Smooth muscle cell (in vitro differentiated cells): ENCODE measurements around the gene DNAH3. TPM values are rescaled to one million over a fixed set of nuclear protein-coding genes. Genes with fewer than 3 reads are reported as not detected.

Source experiments
- DNase-seq: peaks from one replicate; lab custom pipeline; 2025; ENCODE audit not compliant: unreplicated experiment; lab: John Stamatoyannopoulos, UW
- H2AFZ ChIP-seq: fragments of 200-600 bp; sonication (generic); 2 replicates; pipeline ENCODE4 v1.6.0; 2016; ENCODE audit warnings: antibody characterized with exemption, low read depth, mild to moderate bottlenecking
- H3F3A ChIP-seq: fragments of 200-600 bp; sonication (generic); 2 replicates; pipeline ENCODE4 v1.6.0; 2017; ENCODE audit warnings: antibody characterized with exemption, low read depth
- H3K27ac ChIP-seq: fragments of 200-600 bp; sonication (generic); 2 replicates; pipeline ENCODE4 v1.5.1; 2016; ENCODE audit warnings: low read depth, mild to moderate bottlenecking
- H3K27me3 ChIP-seq: fragments of 200-600 bp; sonication (generic); 2 replicates; pipeline ENCODE4 v1.6.1; 2016; ENCODE audit warnings: low read depth, mild to moderate bottlenecking
- H3K36me3 ChIP-seq: fragments of 200-600 bp; sonication (generic); 2 replicates; pipeline ENCODE4 v1.5.1; 2016; ENCODE audit warnings: low read depth
- H3K4me1 ChIP-seq: fragments of 200-600 bp; sonication (generic); 2 replicates; pipeline ENCODE4 v1.5.1; 2016; ENCODE audit warnings: low read depth
- H3K4me2 ChIP-seq: fragments of 200-600 bp; sonication (generic); 2 replicates; pipeline ENCODE4 v1.6.0; 2016; ENCODE audit warnings: mild to moderate bottlenecking
- H3K4me3 ChIP-seq: fragments of 200-600 bp; sonication (generic); 2 replicates; pipeline ENCODE4 v1.5.1; 2016; ENCODE audit warnings: mild to moderate bottlenecking
- H3K79me2 ChIP-seq: fragments of 200-600 bp; sonication (generic); 2 replicates; pipeline ENCODE4 v1.6.0; 2016; ENCODE audit warnings: low read depth, mild to moderate bottlenecking
- H3K9ac ChIP-seq: fragments of 200-600 bp; sonication (generic); 2 replicates; pipeline ENCODE4 v1.6.0; 2016; ENCODE audit warnings: low read depth
- H3K9me3 ChIP-seq: fragments of 200-600 bp; sonication (generic); replicated peaks from 2 replicates; pipeline ENCODE4 v1.5.1; 2016; ENCODE audit warnings: low read depth
- H4K20me1 ChIP-seq: fragments of 200-600 bp; sonication (generic); 2 replicates; pipeline ENCODE4 v1.6.0; 2016; ENCODE audit warnings: low read depth
- WGBS: methylation state at CpG from one replicate; pipeline ENCODE4 v1.1.7; 2016; ENCODE audit warnings: low lambda C conversion rate; 5-methylcytosine and 5-hydroxymethylcytosine counted together
- polyA plus RNA-seq: library from polyadenylated mRNA; unstranded; fragments of >200 nt; fragmentation: Nextera tagmentation; extraction: Ambion mirVana; gene quantifications from 2 replicates; pipeline ENCODE4 v1.2.1, GENCODE V29; 2016
- total RNA-seq: library from RNA; depleted of rRNA; stranded (reverse); fragments of >200 nt; gene quantifications from 2 replicates; pipeline ENCODE4 v1.2.3, GENCODE V29; 2014
- TF ChIP-seq, protein P1 (sequence below): fragments of 200-600 bp; sonication (generic); IDR thresholded peaks from 2 replicates; pipeline ENCODE4 v1.5.1; 2017; ENCODE audit warnings: borderline replicate concordance, mild to moderate bottlenecking, antibody characterized with exemption; ENCODE audit not compliant: insufficient read depth, poor library complexity, severe bottlenecking

The DNAH3 gene
- total and polyA plus RNA-seq, 2 experiments from 2014 or later: not detected

DNA sequence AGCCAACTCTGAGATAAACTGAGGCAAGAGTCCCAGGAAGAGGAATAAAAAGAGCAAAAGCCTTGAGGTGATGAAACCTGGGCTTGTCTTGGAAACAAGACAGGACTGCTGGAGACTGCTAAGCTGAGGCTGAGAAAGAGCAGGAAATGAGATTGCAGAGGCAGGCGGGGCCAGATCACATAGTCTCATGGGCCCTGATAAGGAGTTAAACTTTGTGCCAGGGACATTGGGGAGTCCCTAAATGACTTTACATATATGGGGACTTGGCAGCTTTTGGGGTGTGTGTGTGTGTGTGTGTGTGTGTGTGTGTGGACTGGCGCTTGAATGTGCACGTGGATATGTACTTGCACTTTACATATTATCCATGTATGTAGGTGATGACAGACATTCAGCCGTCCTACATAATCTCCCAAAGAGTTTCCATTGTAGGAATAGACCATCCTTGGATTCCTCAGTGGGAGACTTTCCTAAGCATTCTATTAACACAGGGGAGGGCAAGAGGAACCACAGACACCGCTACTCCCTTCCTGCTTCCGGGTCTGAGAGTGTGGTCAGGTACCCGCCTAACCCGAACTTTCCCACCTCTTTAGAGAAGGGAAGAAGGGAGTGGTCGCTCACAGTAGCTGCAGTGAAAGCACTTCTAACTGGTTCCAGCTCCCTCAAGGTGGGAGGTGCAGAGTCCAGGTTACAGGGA, 127.0 kb downstream of the DNAH3 start:
- H3K27me3 ChIP-seq: no peaks in the 10 kb centered on the region
- no peaks in the 10 kb centered on the region for H3K9me3 ChIP-seq
- H3K4me1 ChIP-seq: no peaks in the 10 kb centered on the region
- TF ChIP-seq, protein P1, sequence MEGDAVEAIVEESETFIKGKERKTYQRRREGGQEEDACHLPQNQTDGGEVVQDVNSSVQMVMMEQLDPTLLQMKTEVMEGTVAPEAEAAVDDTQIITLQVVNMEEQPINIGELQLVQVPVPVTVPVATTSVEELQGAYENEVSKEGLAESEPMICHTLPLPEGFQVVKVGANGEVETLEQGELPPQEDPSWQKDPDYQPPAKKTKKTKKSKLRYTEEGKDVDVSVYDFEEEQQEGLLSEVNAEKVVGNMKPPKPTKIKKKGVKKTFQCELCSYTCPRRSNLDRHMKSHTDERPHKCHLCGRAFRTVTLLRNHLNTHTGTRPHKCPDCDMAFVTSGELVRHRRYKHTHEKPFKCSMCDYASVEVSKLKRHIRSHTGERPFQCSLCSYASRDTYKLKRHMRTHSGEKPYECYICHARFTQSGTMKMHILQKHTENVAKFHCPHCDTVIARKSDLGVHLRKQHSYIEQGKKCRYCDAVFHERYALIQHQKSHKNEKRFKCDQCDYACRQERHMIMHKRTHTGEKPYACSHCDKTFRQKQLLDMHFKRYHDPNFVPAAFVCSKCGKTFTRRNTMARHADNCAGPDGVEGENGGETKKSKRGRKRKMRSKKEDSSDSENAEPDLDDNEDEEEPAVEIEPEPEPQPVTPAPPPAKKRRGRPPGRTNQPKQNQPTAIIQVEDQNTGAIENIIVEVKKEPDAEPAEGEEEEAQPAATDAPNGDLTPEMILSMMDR: no peak
- H3K4me3 ChIP-seq: no peak overlapping the region
- no peak overlapping the region for H2AFZ ChIP-seq
- no peak overlapping the region for H3K27ac ChIP-seq
- WGBS: 80% methylated on average over 9 of the region's 9 CpGs
- no peak overlapping the region for H3K9ac ChIP-seq
- H3K4me2 ChIP-seq: no peak overlapping the region
- no peak for DNase-seq
- no peaks in the 10 kb centered on the region for H4K20me1 ChIP-seq
- no peaks in the 10 kb centered on the region for H3F3A ChIP-seq
- H3K36me3 ChIP-seq: no peaks in the 10 kb centered on the region
- no peaks in the 10 kb centered on the region for H3K79me2 ChIP-seq

DNA sequence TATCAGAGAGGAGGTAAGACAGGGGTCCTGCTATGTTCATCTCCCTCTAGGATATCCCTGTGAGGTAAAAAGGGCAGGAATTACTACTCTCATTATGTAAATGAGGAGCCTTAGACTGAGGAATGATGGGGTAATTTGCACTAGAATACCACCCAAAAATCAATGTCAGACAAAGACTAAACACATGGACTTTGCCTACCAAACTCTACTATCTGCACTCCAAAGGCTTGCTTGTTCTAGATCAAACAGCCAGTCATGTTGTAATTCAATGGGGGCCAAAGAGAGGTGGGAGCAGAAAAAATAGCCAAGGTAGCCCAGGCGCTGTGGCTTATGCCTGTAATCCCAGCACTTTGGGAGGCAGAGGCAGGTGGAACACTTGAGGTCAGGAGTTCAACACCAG, 129.3 kb downstream of the DNAH3 start:
- Histone ChIP-seq H3K27me3 (no peaks in the 10 kb centered on the region), H3K9me3 (no peaks in the 10 kb centered on the region), H4K20me1 (no peaks in the 10 kb centered on the region), H2AFZ (no peak overlapping the region), H3F3A (no peaks in the 10 kb centered on the region), H3K4me2 (no peak overlapping the region), H3K79me2 (no peaks in the 10 kb centered on the region), H3K9ac (no peak overlapping the region), H3K4me3 (no peak overlapping the region), H3K36me3 (no peaks in the 10 kb centered on the region), H3K4me1 (no peaks in the 10 kb centered on the region), H3K27ac (no peak overlapping the region)
- DNase-seq: no peak
- WGBS: 94% methylated on average over 1 of the region's 1 CpG
- TF ChIP-seq, protein P1: no peak

DNA sequence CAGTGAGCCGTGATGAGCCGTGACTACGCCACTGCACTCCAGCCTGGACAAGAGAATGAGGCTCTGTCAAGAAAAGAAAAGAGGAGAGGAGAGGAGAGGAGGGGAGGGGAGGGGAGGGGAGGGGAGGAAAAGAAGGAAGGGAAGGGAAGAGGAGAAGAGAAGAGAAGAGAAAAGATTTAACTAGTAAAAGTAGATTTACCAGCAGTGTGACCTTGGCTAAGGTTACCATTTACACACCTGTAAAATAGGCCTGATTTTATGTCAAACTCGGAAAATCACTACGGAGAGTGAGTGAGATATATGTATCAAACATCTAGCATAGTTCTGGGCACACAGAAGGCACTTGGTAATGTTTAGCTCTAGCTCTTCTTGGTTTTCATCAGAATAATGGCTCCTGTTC, 140.8 kb downstream of the DNAH3 start:
- Histone ChIP-seq H3K36me3 (no peaks in the 10 kb centered on the region), H3K4me2 (no peak overlapping the region), H3K27ac (no peak overlapping the region), H3K79me2 (no peaks in the 10 kb centered on the region), H3K4me1 (no peaks in the 10 kb centered on the region), H3K4me3 (no peak overlapping the region), H4K20me1 (no peaks in the 10 kb centered on the region), H3K27me3 (peaks cover 5% of the 10 kb centered on the region), H3K9me3 (no peaks in the 10 kb centered on the region), H3K9ac (no peak overlapping the region), H2AFZ (no peak overlapping the region), H3F3A (no peaks in the 10 kb centered on the region)
- TF ChIP-seq, protein P1: no peak
- 92% methylated on average over 5 of the region's 5 CpGs for WGBS
- no peak for DNase-seq

DNA sequence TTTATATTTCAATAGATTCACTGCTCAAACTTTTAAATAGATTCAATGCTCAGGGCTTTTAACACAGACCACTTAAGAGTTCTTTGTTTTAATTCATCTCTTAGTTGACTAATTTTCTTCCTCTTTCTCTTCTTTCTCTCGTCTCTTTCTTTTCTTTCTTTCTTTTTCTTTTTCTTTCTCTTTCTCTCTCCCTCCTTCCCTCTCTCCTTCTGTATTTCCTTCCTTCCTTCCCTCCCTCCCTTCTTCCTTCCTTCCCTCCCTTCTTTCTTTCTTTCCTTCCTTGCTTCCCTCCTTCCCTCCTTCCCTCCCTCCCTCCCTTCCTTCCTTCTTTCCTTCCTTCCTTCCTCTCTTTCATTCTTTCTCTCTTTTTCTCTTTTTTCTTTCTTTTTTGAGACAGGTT, 145.6 kb downstream of the DNAH3 start:
- Histone ChIP-seq H4K20me1 (no peaks in the 10 kb centered on the region), H3K9ac (no peak overlapping the region), H3K79me2 (no peaks in the 10 kb centered on the region), H3F3A (no peaks in the 10 kb centered on the region), H3K4me1 (no peaks in the 10 kb centered on the region), H3K4me3 (no peak overlapping the region), H3K36me3 (no peaks in the 10 kb centered on the region), H3K4me2 (no peak overlapping the region), H3K27ac (no peak overlapping the region), H3K9me3 (no peaks in the 10 kb centered on the region), H3K27me3 (peaks cover 13% of the 10 kb centered on the region), H2AFZ (no peak overlapping the region)
- WGBS: 73% methylated on average over 1 of the region's 1 CpG
- TF ChIP-seq, protein P1: no peak
- DNase-seq: no peak
